Stimulated activated CD4-positive, alpha-beta T cell treated with anti-CD3 and anti-CD28 coated beads, Interleukin-4, amount 100 ng/mL, for 48 hours (primary cell): ENCODE measurements around the gene PLEKHM1.
"Not testable (repeated sequence)": the region's sequence is repeated elsewhere in the genome, so short reads cannot be mapped to it uniquely, and the experiment has no call there.

Experiments
- DNase-seq, 2 donors: peaks; one replicate each; pipeline ENCODE4 v3.0.0-alpha.2; 2020; ENCODE audit warnings: low read depth in 2 of 2

Gene PLEKHM1

DNA sequence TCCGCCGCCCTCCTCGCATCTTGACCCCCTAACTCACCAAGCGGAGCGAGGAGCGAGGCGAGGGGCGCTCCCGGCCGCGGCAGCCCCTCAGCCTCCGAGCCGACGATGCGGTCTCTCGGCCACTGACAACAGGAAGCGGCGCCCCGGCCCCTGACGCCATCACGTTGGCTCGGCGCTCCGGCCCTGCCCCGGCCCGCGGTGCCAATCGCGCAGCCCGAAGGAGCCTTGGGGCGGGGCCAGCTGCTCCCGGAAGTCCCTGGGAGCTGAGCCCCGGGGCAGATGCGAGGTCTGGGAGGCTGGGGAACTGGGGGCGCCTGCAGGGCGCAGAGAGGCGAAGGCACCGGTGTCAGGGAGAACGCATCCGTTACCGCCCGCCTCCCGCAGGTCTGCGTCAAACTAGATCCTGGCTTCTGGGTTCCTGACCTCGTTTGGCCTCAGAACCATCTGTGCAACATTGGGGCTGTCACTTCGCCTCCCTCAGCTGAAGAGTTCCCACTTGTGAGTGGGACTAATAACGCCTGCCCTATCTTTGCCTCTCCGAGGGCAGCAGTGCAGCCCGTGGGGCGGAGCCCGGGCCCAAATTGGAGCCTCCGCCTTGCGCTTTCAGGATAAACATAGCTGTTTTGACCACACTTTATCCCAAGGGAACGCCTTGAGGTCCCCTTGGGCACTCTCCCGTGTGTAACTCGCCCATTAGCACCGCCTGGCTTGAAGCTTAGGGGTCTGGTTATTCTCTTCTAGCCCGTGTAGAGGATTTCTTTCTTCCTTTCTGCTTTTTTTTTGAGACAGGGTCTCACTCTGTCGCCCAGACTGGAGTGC, at the start of gene PLEKHM1:
Gene PLEKHM1 (minus strand): TSS at position 107 of the 819 bp plus-strand sequence. CDS start 8,237 bp downstream, outside the sequence.
- DNase-seq, result peak; percentile 77 to 81

DNA sequence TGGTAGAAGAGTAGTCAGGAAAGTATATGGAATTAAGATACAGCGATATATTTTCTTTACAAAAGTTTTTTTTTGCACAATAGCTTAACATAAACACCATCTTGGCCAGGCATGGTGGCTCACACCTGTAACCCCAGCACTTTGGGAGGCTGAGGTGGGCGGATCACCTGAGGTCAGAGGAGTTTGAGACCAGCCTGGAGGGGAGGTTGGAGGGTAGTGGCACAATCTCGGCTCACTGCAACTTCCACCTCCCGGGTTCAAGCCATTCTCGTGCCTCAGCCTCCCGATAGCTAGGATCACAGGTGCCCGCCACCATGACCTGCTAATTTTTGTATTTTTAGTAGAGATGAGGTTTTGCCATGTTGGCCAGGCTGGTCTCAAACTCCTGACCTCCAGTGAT, 47.6 kb upstream of the PLEKHM1 start:
- not testable (repeated sequence) for DNase-seq

DNA sequence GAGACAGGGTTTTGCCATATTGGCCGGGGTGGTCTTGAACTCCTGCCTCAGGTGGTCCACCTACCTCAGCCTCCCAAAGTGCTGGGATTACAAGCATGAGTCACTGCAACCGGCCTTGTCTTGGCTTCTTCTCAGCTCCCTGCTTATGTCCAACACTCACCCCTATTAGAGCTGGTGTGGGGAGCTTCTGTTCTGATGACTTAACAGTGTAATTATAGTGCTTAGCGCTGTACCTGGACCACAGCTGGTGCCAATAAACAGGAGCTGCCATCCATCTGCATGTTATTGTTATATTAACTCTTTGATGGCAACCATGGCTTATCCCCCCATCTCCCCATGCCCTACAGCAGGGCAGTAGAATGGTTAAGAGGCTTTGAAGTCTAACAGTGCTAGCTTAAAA, 15.6 kb upstream of the PLEKHM1 start:
- not testable (repeated sequence) for DNase-seq

DNA sequence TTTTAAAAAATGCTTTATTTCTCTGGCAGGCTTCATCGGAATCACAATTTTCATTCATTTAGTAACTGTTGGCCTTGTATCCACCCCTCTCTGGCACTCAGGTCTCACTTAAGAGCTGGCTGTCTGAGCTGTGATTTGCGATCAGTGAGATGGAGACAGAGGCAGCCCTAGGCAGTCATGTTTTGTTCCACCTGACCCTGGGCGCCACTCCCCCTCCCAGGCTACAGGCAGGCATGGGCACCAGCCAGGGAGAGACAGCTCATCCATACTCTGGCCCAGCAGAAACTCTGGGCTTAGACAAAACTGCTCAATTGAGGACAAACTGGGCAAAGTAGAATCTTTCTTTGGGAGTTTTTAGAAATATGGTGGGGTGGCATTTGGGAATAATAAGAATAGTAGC, 14.7 kb upstream of the PLEKHM1 start:
- not testable (repeated sequence) for DNase-seq

DNA sequence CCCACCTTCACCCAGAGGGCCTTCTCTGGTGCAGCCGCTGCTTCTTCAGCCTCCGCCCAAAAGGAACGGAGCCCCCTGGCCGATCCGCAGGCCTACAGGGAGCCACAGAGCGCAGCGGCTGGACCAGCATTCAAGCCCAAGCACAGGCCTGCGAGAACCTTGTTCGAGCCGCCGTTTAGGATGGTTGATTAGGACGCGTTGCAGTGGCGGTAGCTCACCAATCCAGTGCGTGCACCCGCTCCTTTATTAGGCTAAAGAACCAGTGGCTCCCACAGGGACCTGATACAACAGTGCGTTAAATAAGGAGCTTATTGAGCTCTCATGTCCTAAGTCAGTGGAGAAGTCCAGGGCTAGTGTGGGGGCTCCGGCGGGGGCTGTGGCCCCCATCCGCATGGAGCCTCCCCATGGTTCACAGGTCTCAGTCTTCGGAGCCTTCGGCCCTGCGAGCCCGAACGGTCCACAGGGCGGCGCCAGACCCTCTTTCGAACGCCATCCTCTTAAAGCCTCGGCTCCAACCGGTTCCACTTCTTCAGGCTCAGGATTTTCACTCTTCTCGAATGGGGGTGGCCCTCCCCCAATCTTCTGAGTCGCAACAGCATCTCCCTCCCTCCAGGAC, 10.7 kb upstream of the PLEKHM1 start:
- DNase-seq, result peak in 1 of 2 donors; percentile 10

DNA sequence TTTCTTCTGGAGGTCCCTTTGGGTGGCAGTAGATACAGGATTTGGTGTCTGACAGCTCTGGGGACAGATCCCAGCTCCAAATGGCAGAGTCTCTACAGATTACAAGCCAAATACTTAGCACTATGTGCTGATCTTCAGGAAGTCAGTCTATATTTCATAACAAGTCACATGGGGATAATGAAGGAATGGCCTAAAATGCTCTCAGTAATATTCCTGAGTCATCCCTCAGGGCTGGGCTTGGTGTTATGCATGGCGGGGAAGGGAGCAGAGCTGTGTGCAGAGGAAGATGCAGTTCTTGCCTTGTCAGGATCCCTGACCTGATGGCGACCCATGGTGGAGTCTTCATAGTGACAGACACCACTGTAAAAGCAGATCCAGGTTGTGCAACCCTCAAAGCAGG, 10.0 kb upstream of the PLEKHM1 start:
- DNase-seq, result not testable (repeated sequence)

DNA sequence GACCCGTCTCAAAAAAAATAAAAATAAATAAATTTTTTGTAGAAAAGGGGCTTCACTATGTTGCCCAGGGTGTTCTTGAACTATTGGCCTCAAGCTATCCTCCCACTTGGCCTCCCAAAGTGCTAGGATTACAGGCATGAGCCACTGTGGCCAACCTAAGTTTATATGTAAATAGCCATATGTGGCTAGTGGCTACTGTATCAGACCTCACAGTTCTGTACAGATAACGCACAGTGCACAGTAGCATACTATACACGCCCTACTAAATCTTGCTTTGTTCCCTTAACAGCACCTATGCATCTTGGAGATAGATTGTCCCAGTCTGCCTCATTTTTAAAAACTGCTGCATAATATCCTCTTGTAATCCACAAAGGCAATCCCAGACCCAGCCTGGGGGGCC, 8.7 kb upstream of the PLEKHM1 start:
- DNase-seq, result not testable (repeated sequence)

DNA sequence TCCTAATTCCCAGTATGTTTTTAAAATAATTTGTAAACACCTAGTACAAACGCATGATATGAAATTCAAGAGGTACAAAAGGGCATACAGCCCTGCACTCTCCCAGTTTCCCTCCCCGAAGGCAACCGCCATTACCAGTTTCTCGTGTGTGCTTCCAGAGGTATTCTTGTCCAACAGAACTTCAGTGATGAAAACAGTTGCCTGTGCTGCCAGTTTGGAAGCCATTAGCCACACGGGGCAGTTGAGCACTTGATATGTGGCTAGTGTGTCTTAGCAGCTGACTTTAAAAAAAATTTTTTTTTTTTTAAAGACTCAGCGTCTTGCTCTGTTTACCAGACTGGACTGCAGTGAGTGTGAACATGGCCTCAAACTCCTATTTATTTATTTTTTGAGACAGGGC, 7.9 kb upstream of the PLEKHM1 start:
- not testable (repeated sequence) for DNase-seq

DNA sequence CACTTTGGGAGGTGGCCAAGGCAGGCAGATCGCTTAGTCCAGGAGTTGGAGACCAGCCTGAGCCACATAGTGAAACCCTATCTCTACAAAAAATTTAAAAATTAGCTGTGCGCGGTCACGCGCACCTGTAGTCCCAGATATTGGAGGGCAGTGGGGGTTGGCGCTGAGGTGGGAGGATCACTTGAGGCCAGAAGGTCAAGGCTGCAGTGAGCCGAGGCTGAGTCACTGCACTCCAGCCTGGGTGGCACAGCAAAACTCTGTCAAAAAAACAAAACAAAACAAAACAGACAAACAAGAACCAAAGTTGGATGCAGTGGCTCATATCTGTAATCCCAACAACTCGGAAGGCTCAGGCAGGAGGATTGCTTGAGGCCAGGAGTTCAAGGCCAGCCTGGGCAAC, 6.9 kb upstream of the PLEKHM1 start:
- DNase-seq, result not testable (repeated sequence)

DNA sequence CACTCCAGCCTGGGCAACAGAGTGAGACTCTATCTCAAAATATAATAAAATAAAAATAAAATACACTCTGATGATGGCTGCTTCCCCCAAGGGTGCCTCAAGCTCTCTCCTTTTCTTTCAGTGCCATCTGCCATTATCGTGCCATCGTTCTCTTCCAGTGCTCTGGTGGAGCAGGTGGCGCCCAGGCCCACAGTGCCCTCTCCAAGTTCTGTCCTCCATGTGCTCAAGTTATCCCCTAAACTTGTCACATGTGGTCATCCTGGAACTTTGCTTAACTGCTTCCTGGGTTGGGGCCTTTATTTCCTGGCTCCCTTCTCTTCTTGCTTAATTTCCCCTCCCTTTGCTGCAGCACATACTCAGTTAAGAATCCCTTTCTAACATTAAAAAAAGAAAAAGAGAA, 6.0 kb upstream of the PLEKHM1 start:
- DNase-seq, result not testable (repeated sequence)

DNA sequence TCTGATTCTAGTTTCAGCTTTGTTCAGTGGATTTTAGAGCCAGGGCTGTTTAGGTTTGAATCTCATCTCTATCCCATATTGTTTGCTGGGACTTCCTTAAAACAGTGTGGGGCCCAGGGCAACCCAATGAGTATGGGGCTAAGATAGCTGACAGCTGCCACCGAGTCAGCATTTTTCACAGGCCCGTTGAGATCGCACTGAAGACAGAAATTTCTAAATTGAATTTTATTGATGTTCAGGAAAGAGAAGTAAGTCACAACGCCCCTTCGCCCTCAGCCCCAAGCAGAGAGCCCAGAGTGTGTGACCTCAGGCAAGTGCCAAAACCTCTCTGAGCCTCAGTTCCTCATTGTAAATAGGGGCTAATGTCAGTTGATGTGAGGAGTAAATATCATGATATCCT, 4.0 kb upstream of the PLEKHM1 start:
- not testable (repeated sequence) for DNase-seq

DNA sequence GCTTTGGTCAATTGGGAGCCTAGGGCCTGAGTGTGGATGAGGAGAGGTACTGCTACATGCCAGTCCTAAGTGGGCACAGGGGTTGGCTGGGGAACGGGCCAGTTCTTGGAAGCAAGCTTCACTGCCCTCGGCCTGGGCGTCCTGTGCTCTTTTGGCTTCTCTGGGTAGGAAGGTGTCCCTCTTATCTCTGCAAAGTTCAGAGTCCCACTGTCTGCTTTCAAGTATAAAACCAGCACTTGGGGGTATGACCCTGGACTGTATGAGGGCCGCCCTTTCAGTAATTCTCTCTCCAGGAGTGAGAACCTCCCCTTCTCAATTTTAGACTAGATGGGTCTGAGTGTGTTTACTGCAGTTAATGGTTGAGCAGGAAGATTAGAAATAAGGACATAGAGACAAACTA, 1.6 kb upstream of the PLEKHM1 start:
- not testable (repeated sequence) for DNase-seq

DNA sequence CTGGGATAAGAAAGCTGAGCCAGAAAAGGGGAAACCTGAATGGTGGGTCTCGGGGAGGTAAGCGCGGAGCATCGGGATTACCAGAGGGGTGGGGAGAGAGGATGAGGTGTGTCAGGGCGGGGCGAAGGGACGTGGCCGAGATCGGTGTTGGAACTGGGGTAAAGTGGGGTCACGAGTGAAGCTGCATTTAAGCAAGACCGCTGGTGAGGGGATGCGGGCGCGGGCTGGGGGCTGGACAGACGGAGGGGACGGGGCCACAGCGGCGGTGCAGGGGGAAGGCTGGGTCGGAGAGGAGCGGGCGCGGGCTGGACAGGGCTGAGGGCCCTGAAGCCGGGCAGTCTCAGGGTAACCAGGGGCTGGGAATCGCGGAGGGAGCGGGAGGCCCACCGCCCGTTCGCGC, 323 bp downstream of the PLEKHM1 start:
- DNase-seq, result not testable (repeated sequence)

DNA sequence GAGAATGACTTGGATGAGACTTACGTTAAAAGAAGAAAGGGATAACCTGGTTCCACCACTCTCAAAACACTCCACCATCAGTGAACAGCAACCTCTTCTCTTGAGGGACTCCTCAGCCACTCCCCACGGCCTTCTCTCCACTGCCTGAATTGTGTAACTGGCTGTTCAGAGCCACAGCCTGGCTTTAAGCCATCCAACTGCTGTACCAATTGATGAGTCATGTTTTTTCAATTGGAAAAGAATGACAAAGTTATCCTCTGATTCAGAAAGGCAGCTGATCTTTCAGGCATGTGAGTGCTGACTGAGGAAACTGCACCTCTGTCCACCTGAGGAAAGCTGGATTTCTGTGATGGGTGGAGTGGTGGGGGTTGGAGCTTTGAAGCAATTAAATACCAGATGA, 2.8 kb downstream of the PLEKHM1 start:
- not testable (repeated sequence) for DNase-seq

DNA sequence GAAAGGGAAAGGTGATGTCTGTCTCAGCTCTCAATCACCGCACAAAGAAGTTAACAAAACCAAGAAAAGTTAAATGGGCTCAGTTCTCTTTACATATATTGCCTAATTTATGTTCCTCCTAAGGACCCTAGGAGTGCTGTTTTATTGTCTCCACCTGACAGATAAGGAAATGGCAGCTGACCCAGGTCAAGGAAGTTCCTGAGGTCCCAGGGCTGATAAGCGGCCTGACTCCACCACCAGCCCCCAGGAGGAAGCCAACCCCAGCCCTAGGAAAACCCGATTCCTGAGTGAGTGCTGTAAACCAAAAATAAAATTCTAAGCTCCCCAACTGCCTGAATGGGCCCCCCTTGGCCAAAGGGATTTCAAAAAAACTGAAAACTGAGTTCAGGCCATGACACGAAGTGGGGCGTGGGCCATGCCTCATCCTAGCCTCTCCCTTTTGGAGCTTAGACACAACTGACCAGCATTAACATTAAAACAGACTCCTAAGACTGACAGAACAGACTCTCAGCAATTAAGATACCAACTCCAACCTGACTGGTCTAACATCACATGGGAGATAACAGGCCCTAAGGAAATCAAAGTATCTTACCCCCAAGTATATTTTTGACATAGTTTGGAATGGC, 6.8 kb downstream of the PLEKHM1 start:
- not testable (repeated sequence) for DNase-seq

DNA sequence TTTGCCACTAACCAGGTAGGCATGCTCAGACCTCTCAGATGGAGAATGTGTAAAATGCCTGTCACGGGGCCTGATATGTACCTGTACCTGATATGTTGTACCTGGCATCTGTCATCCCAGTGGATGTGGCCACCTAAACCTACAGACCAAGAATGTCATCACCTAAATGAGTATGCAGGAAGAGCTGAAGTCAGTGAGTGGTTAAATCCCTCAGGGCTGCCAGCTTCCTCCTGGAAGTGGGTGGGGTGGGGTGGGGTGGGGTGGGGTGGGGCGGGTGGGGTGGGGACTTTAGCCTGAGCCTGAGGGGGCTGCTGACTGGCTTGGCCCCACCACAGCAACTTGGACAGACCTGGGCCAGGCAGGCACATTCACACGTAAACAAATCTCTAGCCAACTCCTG, 7.3 kb downstream of the PLEKHM1 start:
- not testable (repeated sequence) for DNase-seq

DNA sequence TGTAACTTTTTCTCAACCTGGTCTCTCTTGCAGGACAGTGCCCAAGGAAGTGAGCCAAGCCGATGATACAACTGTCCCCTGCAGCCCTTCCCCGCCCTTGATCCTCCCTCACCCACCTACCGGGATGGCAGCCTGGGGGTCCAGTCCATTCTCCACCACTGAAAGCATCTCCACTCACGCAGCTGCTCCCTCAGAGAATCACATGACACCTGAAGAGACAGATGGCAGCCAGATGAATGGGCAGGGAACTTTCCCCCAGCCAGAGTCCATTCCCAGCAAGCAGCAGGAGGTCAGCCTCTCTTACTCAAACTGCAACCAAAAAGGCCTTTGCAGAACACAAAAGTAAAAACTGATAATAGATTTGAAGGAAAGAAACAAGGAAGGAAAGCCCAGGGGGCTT, 8.2 kb downstream of the PLEKHM1 start:
- DNase-seq, result not testable (repeated sequence)

DNA sequence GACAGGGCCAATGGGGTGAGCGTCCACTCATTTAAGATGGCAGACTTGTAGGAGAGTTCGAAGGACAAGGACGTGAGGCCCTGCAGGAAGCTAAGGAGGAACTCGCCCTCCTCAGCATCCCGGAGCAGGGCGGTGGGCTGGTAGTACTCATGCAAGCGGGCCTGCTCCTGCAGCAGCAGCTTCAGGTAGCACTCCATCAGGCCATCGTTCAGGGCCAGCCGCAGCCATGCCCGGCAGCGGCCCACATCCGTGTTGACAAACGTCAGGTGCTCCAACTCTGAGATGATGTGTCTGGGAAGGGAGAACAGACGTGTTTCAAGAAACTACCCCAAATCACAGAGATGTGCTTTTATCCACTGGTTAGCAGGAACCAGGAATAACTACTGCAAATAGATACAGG, 15.1 kb downstream of the PLEKHM1 start:
- DNase-seq, result not testable (repeated sequence)

DNA sequence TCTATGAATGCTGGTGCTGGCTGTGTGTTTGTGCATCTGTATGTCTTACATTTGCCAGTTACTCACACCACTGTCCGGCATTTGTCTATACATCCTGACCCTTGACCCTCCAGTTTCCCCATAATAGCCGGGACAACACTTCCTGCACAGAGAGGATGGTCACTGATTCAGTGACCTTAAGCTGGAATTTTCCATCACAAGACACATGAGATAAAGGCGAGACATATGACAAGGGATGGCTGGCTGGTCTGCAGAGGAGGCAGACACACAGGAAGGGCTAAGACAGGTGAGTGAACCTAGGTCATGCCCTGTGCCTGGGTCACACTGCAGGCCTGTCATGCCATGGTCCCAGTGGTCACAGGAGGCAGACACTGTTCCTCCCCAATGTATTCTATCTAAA, 18.3 kb downstream of the PLEKHM1 start:
- DNase-seq, result not testable (repeated sequence)

DNA sequence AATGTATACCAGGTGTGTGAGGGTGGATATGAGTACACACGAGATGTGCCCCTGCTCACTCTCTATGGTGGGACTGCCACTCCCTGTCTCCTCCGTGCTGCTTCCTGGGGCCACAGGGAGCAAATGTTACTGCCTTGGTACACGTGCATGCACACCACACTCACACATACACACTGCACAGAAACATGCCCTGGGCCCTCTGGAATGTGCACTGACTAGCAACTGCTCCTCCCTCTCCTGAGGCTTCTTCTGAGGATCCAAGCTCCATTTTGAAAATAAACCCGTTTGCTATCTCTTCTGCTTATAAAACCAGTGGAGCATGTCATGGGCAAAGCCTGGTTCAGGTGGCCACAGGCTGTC, 21.3 kb downstream of the PLEKHM1 start:
- DNase-seq, result not testable (repeated sequence)

DNA sequence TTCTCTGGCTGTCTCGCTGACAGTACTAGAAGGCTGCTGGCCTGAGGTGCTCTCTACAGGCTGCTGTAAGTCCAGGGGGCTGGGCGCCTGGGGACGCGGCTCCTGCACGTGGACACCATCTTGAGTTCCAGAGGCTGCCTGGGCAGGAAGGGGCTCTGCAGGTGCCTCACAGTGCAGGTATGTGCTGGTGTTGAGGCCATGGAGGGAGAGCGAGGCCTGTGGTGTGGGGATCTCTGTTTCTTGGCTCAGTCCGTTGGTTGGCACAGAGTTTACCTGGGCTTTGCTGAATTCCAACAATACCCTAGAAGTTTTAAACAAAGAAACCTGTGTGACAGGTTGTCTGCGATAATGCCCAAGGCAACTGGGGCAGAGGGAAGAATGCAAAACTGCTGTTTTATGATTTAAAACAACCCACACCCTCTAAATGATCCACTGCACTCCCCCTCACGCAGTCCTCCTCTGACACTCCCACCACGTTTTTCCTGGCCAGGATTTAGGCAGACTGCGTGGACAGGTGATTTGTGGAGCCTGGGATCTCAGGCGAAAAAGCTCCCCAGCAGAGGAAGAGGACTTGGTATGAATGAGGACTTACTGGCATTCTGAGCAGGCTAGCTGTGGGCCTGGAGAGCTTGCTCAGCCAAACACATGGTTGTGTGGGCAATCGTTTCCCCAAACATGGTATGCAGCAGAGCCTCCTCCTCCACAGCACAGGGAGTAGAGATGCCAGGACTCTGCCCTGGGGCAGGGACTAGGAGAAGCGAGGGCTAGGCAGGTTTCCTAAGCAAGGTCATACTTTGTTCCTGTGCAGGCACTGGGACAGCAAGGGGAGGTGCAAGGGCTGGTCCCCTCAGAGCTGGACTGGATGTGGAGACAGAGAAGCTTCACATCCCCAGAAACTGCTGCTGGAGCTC, 22.0 kb downstream of the PLEKHM1 start:
- not testable (repeated sequence) for DNase-seq
